ENCODE results near the gene CSF3.
"Not testable (repeated sequence)": the region's sequence is repeated elsewhere in the genome, so short reads cannot be mapped to it uniquely, and the experiment has no call there.

Gene CSF3

GRCh38 chr17:39999067-39999466, 16.2 kb upstream of the CSF3 start:
- DNase-seq, result no peak

GRCh38 chr17:40000161-40000560, 15.1 kb upstream of the CSF3 start:
- no peak for DNase-seq

- DNase-seq, result not testable (repeated sequence)
These were observed 13.9 kb upstream of the CSF3 start for GRCh38 chr17:40001335-40001734.

- DNase-seq, result no peak
These were observed 11.2 kb upstream of the CSF3 start for GRCh38 chr17:40004072-40004471.

DNA sequence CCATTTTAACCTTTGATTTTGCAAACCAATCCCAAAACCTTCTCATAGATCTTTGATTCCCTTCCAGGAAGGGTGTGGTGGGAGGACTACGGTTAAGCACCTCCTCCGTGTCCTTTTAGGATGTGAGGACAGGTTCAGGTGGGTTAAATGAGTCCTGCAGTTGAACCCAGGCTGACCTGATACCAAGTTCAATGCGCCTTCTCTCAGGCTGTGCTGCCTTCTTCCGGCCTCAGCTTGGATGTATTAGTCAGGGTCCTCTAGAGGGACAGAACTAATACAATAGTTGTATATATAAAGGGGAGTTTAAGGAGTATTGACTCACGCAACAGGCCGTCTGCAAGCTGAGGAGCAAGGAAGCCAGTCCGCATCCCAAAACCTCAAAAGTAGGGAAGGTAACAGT, 10.5 kb upstream of the CSF3 start:
- DNase-seq, result no peak

- no peak for DNase-seq
These were observed 9.7 kb upstream of the CSF3 start for GRCh38 chr17:40005520-40005919.

- not testable (repeated sequence) for DNase-seq
These were observed 4.2 kb upstream of the CSF3 start for GRCh38 chr17:40010946-40011500.

DNA sequence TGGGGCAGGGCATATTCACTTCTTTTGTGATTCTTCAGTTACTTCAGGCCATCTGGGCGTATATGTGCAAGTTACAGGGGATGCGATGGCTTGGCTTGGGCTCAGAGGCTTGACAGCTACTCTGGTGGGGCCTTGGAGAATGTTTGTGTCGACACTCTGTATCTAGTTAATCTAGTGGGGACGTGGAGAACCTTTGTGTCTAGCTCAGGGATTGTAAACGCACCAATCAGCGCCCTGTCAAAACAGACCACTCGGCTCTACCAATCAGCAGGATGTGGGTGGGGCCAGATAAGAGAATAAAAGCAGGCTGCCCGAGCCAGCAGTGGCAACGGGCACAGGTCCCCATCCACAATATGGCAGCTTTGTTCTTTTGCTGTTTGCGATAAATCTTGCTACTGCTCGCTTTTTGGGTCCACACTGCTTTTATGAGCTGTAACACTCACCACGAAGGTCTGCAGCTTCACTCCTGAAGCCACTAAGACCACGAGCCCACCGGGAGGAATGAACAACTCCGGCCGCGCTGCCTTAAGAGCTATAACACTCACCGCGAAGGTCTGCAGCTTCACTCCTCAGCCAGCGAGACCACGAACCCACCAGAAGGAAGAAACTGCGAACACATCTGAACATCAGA, 3.1 kb upstream of the CSF3 start:
- not testable (repeated sequence) for DNase-seq

GRCh38 chr17:40014375-40014980, 762 bp upstream of the CSF3 start:
- DNase-seq, result no peak

- DNase-seq, result no peak
These were observed 1.1 kb downstream of the CSF3 start for GRCh38 chr17:40015998-40016985.

GRCh38 chr17:40017422-40018080, 2.3 kb downstream of the CSF3 start:
- DNase-seq, result no peak

GRCh38 chr17:40018211-40019121, 3.2 kb downstream of the CSF3 start:
- no peak for DNase-seq

DNA sequence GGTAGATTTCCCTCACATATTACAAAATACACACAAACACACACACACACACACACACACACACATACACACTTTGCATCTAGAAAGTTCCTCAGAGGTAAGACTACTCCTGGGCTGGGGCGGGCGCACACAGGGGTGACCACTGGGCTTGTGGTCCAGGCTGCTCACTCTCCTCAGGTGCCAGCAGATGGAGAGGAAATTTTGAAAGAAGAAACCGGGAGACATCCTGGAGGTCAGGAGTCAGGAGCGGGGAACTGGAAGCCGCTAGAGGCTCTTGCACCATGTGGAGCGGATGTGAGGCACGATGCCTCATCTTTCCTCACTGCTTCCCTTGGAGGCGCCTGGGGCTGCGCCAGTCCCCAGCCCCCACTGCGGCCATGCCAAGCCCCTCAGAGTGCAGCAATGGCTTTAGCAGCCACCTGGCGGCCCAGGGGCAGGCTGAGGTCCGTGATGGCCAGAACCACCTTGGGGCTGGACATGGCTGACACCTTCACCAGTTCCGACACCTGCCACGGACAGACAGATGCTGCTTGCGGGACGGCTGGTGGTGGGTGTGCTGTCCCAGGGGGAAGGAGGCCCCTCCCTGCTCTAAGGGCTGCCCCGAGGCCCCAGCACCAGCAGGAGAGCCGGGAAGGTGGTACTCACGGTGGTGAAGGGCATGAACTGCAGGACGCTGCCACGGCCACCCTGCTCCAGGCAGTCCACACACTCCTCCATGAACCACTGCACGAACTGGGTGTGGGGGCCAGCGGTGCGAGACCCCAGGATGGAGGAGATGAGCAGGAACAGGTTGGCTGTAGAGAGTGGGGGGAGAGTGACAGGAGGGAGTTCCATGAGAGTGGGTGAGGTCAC, 4.1 kb downstream of the CSF3 start:
- DNase-seq, result no peak

DNA sequence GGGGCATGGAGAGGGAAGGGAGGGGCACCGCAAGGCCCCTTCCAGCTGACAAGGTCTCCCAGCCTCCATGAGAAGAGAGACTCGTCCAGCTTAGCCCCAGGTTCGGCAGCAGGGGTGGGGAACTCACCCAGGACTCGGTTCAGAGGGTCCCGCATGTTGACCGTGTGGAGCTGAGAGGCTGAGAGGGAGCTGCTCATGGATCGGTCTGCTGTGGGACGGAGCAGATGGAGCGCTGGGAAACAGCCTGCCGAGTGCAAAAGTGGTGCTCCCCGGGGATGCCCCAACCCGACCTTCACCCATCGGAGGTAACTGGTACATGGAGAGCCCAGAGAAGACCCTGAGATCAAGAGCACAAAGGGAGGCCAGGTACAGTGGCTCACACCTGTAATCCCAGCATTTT, 4.9 kb downstream of the CSF3 start:
- no peak for DNase-seq

GRCh38 chr17:40021451-40021971, 6.3 kb downstream of the CSF3 start:
- DNase-seq, result no peak

GRCh38 chr17:40022497-40022896, 7.3 kb downstream of the CSF3 start:
- no peak for DNase-seq

DNA sequence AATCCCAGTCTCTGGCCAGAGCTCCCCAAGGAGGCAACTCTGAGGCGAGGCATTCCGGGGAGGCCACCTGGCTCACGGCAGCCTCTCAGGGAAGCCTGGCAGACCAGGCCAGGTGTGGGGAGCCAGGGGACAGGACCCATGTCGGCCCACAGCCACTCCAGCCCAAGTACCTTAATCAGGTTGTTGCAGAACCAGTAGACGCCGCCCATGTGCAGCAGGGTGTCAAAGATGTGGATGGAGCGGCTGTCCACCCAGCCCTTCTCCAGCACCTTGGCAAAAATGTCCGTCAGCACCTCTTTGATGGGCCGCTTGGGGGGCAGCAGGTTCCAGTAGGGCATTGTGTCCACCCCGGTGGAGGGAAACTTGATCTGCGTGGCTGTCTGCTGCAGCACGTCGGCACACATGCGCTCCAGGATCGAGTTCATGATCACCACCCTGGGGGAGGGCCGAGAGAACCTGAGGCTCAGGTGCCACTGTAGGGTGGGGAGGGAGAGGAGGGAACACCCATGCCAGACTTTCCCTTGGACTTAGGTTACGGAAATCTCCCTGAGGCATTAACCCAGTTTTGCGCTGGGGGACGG, 7.8 kb downstream of the CSF3 start:
- DNase-seq, result no peak

GRCh38 chr17:40023590-40024292, 8.5 kb downstream of the CSF3 start:
- DNase-seq, result no peak

DNA sequence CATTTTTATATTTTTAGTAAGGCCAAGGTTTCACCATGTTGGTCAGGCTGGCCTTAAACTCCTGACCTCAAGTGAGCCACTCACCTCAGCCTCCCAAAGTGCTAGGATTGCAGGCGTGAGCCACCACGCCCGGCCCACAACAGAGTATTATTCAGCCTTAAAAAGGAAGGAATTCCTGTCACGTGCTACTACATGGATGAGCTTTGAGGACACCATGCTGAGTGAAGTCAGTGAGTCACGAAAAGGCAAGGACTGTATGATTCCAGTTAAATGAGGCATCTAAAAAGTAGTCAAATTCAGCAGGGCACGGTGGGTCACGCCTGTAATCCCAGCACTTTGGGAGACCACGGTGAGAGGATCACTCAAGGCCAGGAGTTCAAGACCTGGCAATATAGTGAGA, 9.7 kb downstream of the CSF3 start:
- no peak for DNase-seq

DNA sequence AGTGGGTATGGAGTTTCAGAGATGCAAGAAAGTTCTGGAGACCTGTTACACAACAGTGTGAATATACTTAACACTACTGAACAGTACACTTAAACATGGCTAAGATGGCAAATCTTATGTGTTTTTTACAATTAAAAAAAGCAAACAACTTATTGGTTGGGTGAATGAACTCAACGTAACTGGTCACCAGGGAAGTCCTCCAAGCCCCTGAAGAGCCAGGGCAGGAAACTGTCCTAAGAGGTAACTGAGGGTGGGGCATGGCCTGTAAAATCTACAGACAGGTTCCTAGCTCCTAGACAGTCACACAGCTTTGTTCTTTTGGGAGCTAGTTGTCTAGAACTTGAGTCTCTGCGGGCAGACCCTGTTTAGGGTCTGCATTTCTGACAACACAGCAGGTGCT, 10.3 kb downstream of the CSF3 start:
- DNase-seq, result no peak
